HL-60 (cell line): ENCODE measurements around the gene GJC3.
A peak's percentile ranks its signal among the peaks of the same experiment; 100 is the strongest.
"Not testable (repeated sequence)": the region's sequence is repeated elsewhere in the genome, so short reads cannot be mapped to it uniquely, and the experiment has no call there.

Experiments used
- DNase-seq, 2 experiments: peaks; one replicate each; pipeline ENCODE4 v3.0.0-alpha.2; 2010 to 2020; ENCODE audit warnings: low read depth in 1 of 2, low spot score in 1 of 2
- H3K27ac ChIP-seq: fragments of 250-450 bp; sonication (Bioruptor Pico); replicated peaks from 2 replicates; pipeline ENCODE4 v1.5.1; 2020; ENCODE audit warnings: mild to moderate bottlenecking, moderate library complexity
- H3K27me3 ChIP-seq: fragments of 250-450 bp; sonication (Bioruptor Pico); 2 replicates; pipeline ENCODE4 v1.5.1; 2021; ENCODE audit warnings: mild to moderate bottlenecking, moderate library complexity; ENCODE audit not compliant: insufficient read depth, poor library complexity, severe bottlenecking
- H3K4me3 ChIP-seq: replicated peaks from 2 replicates; pipeline ENCODE4 v1.5.1; 2011; ENCODE audit warnings: mild to moderate bottlenecking, control low read depth, low read length; ENCODE audit not compliant: insufficient read depth
- CTCF ChIP-seq: IDR thresholded peaks from one replicate; pipeline ENCODE4 v1.5.1; 2011; ENCODE audit warnings: low read length, control low read depth, inconsistent platforms; ENCODE audit not compliant: insufficient read depth
- GABPA ChIP-seq: IDR thresholded peaks from 2 replicates; pipeline ENCODE4 v1.6.1; 2012; ENCODE audit warnings: low read depth
- POLR2AphosphoS5 ChIP-seq: IDR thresholded peaks from 2 replicates; pipeline ENCODE4 v1.6.1; 2012; ENCODE audit warnings: low read depth
- REST ChIP-seq: IDR thresholded peaks from 2 replicates; pipeline ENCODE4 v1.6.1; 2012; ENCODE audit warnings: low read depth; ENCODE audit not compliant: insufficient replicate concordance
- SPI1 ChIP-seq: IDR thresholded peaks from 2 replicates; pipeline ENCODE4 v1.6.1; 2012; ENCODE audit warnings: low read depth, mild to moderate bottlenecking, borderline replicate concordance

The GJC3 gene

GRCh38 chr7:99958564-99959227 lies 29.3 kb upstream of the GJC3 start:
- no peak overlapping the region for H3K27ac ChIP-seq
- no peak overlapping the region for H3K4me3 ChIP-seq
- TF ChIP-seq CTCF = no peak
- no peak for TF ChIP-seq GABPA
- TF ChIP-seq REST = no peak
- TF ChIP-seq SPI1 = no peak
- no peak for TF ChIP-seq POLR2AphosphoS5
- no peak for DNase-seq
- no peaks in the 10 kb centered on the region for H3K27me3 ChIP-seq

- H3K27ac ChIP-seq = no peak overlapping the region
- no peaks in the 10 kb centered on the region for H3K27me3 ChIP-seq
- no peak for DNase-seq
- no peak overlapping the region for H3K4me3 ChIP-seq
- no peak for TF ChIP-seq POLR2AphosphoS5
- TF ChIP-seq GABPA = no peak
- no peak for TF ChIP-seq CTCF
Measured at GRCh38 chr7:99955247-99955646, 25.8 kb upstream of the GJC3 start.

- not testable (repeated sequence) for H3K4me3 ChIP-seq, H3K27me3 ChIP-seq, H3K27ac ChIP-seq, DNase-seq
Measured at GRCh38 chr7:99954643-99955042, 25.2 kb upstream of the GJC3 start.

- H3K27ac ChIP-seq = no peak overlapping the region
- TF ChIP-seq POLR2AphosphoS5 = no peak
- no peak for TF ChIP-seq CTCF
- no peak for TF ChIP-seq REST
- no peak for TF ChIP-seq SPI1
- TF ChIP-seq GABPA = no peak
- H3K4me3 ChIP-seq = no peak overlapping the region
- H3K27me3 ChIP-seq = no peaks in the 10 kb centered on the region
- DNase-seq = peak; percentile 27 to 57
Measured at GRCh38 chr7:99953649-99954048, 24.2 kb upstream of the GJC3 start.

- not testable (repeated sequence) for H3K27ac ChIP-seq, H3K4me3 ChIP-seq, DNase-seq, H3K27me3 ChIP-seq
Measured at GRCh38 chr7:99952649-99953048, 23.2 kb upstream of the GJC3 start.

GRCh38 chr7:99950819-99951218 lies 21.4 kb upstream of the GJC3 start:
- H3K27ac ChIP-seq, H3K4me3 ChIP-seq, DNase-seq, H3K27me3 ChIP-seq: not testable (repeated sequence)
